Activated naive CD8-positive, alpha-beta T cell treated with anti-CD3 and anti-CD28 coated beads, Interleukin-2, amount 10 ng/mL, durations not matched to agents 7 days and 5 days (primary cell): ENCODE data around the gene H2AZ2. TPM values are rescaled to one million over a fixed set of nuclear protein-coding genes. Genes with fewer than 3 reads are reported as not detected.
"Not testable (repeated sequence)": the region's sequence is repeated elsewhere in the genome, so short reads cannot be mapped to it uniquely, and the experiment has no call there.

Source experiments
- ATAC-seq: fragments of 150-1000 bp; cut with Tn5 transposase; one replicate; pipeline ENCODE4 v1.10.0; 2021; ENCODE audit warnings: low read depth, moderate library complexity
- POLR2A ChIA-PET: fragments of 350-600 bp; sonication (Branson Sonifier 250); formaldehyde crosslinking; loops from one replicate; lab custom pipeline; 2021; ENCODE audit warnings: antibody characterized with exemption; lab: Charles Lee
- DNase-seq: peaks from one replicate; pipeline ENCODE4 v3.0.0; 2021
- H3K27ac Mint-ChIP-seq: one replicate; pipeline ENCODE4 v1.8.0; 2022; ENCODE audit warnings: mild to moderate bottlenecking, mixed read lengths
- H3K27me3 Mint-ChIP-seq: one replicate; pipeline ENCODE4 v1.8.0; 2022; ENCODE audit warnings: mild to moderate bottlenecking, moderate library complexity, mixed read lengths
- H3K36me3 Mint-ChIP-seq: one replicate; pipeline ENCODE4 v1.8.0; 2021; ENCODE audit warnings: mild to moderate bottlenecking, mixed read lengths
- H3K4me1 Mint-ChIP-seq: one replicate; pipeline ENCODE4 v1.8.0; 2021; ENCODE audit warnings: mixed read lengths
- H3K4me3 Mint-ChIP-seq: one replicate; pipeline ENCODE4 v1.8.0; 2022; ENCODE audit warnings: mild to moderate bottlenecking, moderate library complexity, mixed read lengths
- H3K9me3 Mint-ChIP-seq: one replicate; pipeline ENCODE4 v1.8.0; 2021; ENCODE audit warnings: mixed read lengths
- total RNA-seq, 2 experiments: library from RNA; stranded (reverse); gene quantifications; one replicate each; pipeline ENCODE4 v1.2.3, GENCODE V29; 2021

H2AZ2 gene
- total RNA-seq, 2 experiments from 2014 or later = 359 to 368 TPM

- peaks cover 32% of the 10 kb centered on the region for H3K36me3 Mint-ChIP-seq
- no peaks in the 10 kb centered on the region for H3K27me3 Mint-ChIP-seq
- peak overlapping the region; percentile 93 for H3K27ac Mint-ChIP-seq
- no peaks in the 10 kb centered on the region for H3K9me3 Mint-ChIP-seq
- no peak for ATAC-seq
- DNase-seq = no peak
- peaks cover 60% of the 10 kb centered on the region for H3K4me1 Mint-ChIP-seq
- POLR2A ChIA-PET = interaction anchor here (0.9 to 5.6 kb wide), 23 partner anchors 8 to 302 kb away, joined by 3 to 98 read pairs (median 8); partner anchors contain the start of genes CCM2, H2AZ2, MYO1G and OGDH
- H3K4me3 Mint-ChIP-seq = peak overlapping the region; percentile 91
These were observed 36.2 kb upstream of the H2AZ2 start for GRCh38 chr7:44883961-44884620.

DNA sequence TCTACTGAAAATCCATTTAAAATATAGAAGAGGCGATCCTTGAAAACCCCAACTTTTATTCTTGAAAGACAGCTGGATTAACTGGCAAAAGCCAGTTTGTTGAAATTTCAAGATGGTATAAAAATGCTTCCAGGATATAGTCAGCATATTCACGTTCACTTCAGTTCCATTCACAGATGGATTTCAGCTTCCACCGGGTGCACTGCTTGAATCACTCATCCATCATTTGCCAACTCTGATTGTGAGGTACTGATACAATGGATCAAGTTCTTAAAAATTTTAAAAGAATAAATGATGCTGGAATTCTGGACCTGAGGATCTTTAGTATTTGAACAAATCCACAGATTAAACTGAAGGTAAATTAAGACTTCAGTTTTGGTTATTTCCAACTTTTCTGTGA is 35.0 kb upstream of the H2AZ2 start:
- Mint-ChIP-seq H3K27me3 (no peaks in the 10 kb centered on the region), H3K27ac (peak overlapping the region; percentile 63), H3K4me3 (peak overlapping the region; percentile 91), H3K4me1 (peaks cover 61% of the 10 kb centered on the region), H3K9me3 (no peaks in the 10 kb centered on the region), H3K36me3 (peaks cover 39% of the 10 kb centered on the region)
- ATAC-seq (no peak), DNase-seq (no peak)
- POLR2A ChIA-PET = interaction anchor here (1.4 to 4.0 kb wide), 5 partner anchors 25 to 227 kb away, joined by 3 to 27 read pairs (median 16); partner anchors contain the start of gene H2AZ2

GRCh38 chr7:44881610-44882009 is 33.7 kb upstream of the H2AZ2 start:
- ATAC-seq (no peak), DNase-seq (no peak)
- POLR2A ChIA-PET = interaction anchor here (0.6 to 4.0 kb wide), 11 partner anchors 9 to 99 kb away, joined by 3 to 27 read pairs (median 3); partner anchors contain the start of genes H2AZ2 and MYO1G
- H3K4me1 Mint-ChIP-seq = peaks cover 55% of the 10 kb centered on the region
- peaks cover 49% of the 10 kb centered on the region for H3K36me3 Mint-ChIP-seq
- H3K4me3 Mint-ChIP-seq = peak overlapping the region; percentile 83
- H3K9me3 Mint-ChIP-seq = no peaks in the 10 kb centered on the region
- no peaks in the 10 kb centered on the region for H3K27me3 Mint-ChIP-seq
- peak overlapping the region; percentile 65 for H3K27ac Mint-ChIP-seq

GRCh38 chr7:44881066-44881600 is 33.2 kb upstream of the H2AZ2 start:
- Mint-ChIP-seq H3K36me3 (peaks cover 49% of the 10 kb centered on the region), H3K9me3 (no peaks in the 10 kb centered on the region), H3K27ac (peak overlapping the region; percentile 63), H3K4me3 (peak overlapping the region; percentile 83), H3K27me3 (no peaks in the 10 kb centered on the region), H3K4me1 (peaks cover 54% of the 10 kb centered on the region)
- DNase-seq (no peak), ATAC-seq (no peak)
- POLR2A ChIA-PET = interaction anchor here (0.8 to 4.0 kb wide), 9 partner anchors 11 to 100 kb away, joined by 3 to 27 read pairs (median 3); partner anchors contain the start of genes H2AZ2 and MYO1G

GRCh38 chr7:44880317-44881018 is 32.6 kb upstream of the H2AZ2 start:
- no peak for ATAC-seq
- H3K27ac Mint-ChIP-seq = peak overlapping the region; percentile 63
- no peaks in the 10 kb centered on the region for H3K27me3 Mint-ChIP-seq
- H3K9me3 Mint-ChIP-seq = no peaks in the 10 kb centered on the region
- DNase-seq = no peak
- POLR2A ChIA-PET = interaction anchor here (0.5 to 4.0 kb wide), 7 partner anchors 23 to 194 kb away, joined by 3 to 27 read pairs (median 11); partner anchors contain the start of genes H2AZ2 and MYO1G
- H3K4me3 Mint-ChIP-seq = peak overlapping the region; percentile 83
- H3K4me1 Mint-ChIP-seq = peaks cover 50% of the 10 kb centered on the region
- H3K36me3 Mint-ChIP-seq = peaks cover 49% of the 10 kb centered on the region

DNA sequence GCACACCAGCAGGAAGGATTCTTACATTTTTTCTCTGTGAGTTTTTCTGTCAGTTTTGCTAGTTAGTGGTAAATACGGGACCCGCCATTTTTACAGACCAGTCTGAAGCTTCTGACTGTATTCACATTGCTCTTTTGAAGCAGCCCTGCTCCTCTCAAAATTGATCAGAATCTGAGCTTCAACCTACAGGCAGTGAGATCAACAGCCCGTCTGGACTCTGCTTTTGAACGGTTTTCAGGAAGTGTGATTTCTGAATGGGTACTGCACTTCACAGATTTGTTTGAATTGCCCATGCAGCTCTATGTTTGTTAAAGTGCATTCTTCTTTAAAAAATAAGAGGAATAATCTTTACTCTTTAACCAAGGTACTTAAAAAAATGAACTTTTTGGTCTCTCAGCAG is 28.5 kb upstream of the H2AZ2 start:
- H3K4me3 Mint-ChIP-seq = no peak overlapping the region
- ATAC-seq (no peak), DNase-seq (no peak)
- peaks cover 2% of the 10 kb centered on the region for H3K27me3 Mint-ChIP-seq
- no peak overlapping the region for H3K27ac Mint-ChIP-seq
- H3K9me3 Mint-ChIP-seq = peaks cover 6% of the 10 kb centered on the region
- peaks cover 37% of the 10 kb centered on the region for H3K36me3 Mint-ChIP-seq
- POLR2A ChIA-PET = interaction anchor here (2.3 kb wide), 1 partner anchor 9 kb away, joined by 11 read pairs; the partner anchor contains the start of gene PURB
- peaks cover 26% of the 10 kb centered on the region for H3K4me1 Mint-ChIP-seq

GRCh38 chr7:44875241-44875640 is 27.4 kb upstream of the H2AZ2 start:
- peaks cover 28% of the 10 kb centered on the region for H3K36me3 Mint-ChIP-seq
- no peak for ATAC-seq
- peaks cover 2% of the 10 kb centered on the region for H3K27me3 Mint-ChIP-seq
- peaks cover 8% of the 10 kb centered on the region for H3K9me3 Mint-ChIP-seq
- no peak overlapping the region for H3K27ac Mint-ChIP-seq
- H3K4me1 Mint-ChIP-seq = peaks cover 16% of the 10 kb centered on the region
- POLR2A ChIA-PET = interaction anchor here (0.6 to 2.3 kb wide), 2 partner anchors 10 kb away, joined by 3 to 11 read pairs; partner anchors contain the start of gene PURB
- no peak overlapping the region for H3K4me3 Mint-ChIP-seq
- DNase-seq = no peak

DNA sequence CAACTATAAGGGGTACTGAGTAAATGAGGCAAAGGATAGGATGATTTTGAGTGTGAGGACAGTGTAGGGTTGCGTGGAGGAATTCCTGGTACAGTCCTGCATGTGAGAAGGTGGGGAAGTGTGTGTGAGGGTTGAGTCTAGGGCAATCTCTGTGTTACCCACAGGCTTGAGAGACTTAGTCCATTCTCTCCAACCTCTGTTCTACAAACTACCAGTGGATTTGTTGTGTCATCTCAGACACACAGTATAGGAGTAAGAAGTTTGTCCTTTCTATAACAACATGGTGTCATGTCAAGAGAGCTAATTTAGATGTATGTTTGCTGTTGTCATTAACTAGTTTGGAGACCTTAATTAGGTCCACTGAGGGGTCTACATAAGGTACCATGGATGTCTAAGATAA is 24.9 kb upstream of the H2AZ2 start:
- Mint-ChIP-seq H3K4me1 (peaks cover 2% of the 10 kb centered on the region), H3K4me3 (no peak overlapping the region), H3K9me3 (peaks cover 11% of the 10 kb centered on the region), H3K27ac (no peak overlapping the region), H3K27me3 (peaks cover 2% of the 10 kb centered on the region), H3K36me3 (peaks cover 13% of the 10 kb centered on the region)
- DNase-seq (no peak), ATAC-seq (no peak)
- POLR2A ChIA-PET = interaction anchor here (0.9 to 1.6 kb wide), 2 partner anchors 9 to 12 kb away, joined by 3 to 6 read pairs; no protein-coding TSS in a partner anchor

GRCh38 chr7:44871918-44872317 is 24.0 kb upstream of the H2AZ2 start:
- not testable (repeated sequence) for H3K4me3 Mint-ChIP-seq, H3K4me1 Mint-ChIP-seq, H3K27ac Mint-ChIP-seq, ATAC-seq, DNase-seq, H3K36me3 Mint-ChIP-seq, H3K27me3 Mint-ChIP-seq
- POLR2A ChIA-PET = interaction anchor here (0.9 kb wide), 1 partner anchor 10 kb away, joined by 3 read pairs; no protein-coding TSS in a partner anchor
- peaks cover 11% of the 10 kb centered on the region for H3K9me3 Mint-ChIP-seq

GRCh38 chr7:44870780-44871179 is 22.9 kb upstream of the H2AZ2 start:
- H3K27ac Mint-ChIP-seq, H3K36me3 Mint-ChIP-seq, H3K4me1 Mint-ChIP-seq, H3K4me3 Mint-ChIP-seq, POLR2A ChIA-PET, ATAC-seq, DNase-seq, H3K27me3 Mint-ChIP-seq: not testable (repeated sequence)
- H3K9me3 Mint-ChIP-seq = peaks cover 11% of the 10 kb centered on the region

DNA sequence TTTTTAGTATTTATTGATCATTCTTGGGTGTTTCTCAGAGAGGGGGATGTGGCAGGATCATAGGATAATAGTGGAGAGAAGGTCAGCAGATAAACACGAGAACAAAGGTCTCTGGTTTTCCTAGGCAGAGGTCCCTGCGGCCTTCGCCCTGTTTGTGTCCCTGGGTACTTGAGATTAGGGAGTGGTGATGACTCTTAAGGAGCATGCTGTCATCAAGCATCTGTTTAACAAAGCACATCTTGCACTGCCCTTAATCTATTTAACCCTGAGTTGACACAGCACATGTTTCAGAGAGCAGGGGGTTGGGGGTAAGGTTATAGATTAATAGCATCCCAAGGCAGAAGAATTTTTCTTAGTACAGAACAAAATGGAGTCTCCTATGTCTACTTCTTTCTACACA is 22.4 kb upstream of the H2AZ2 start:
- H3K9me3 Mint-ChIP-seq = peaks cover 11% of the 10 kb centered on the region
- H3K4me3 Mint-ChIP-seq, H3K4me1 Mint-ChIP-seq, H3K27ac Mint-ChIP-seq, POLR2A ChIA-PET, H3K36me3 Mint-ChIP-seq, DNase-seq, ATAC-seq, H3K27me3 Mint-ChIP-seq: not testable (repeated sequence)

DNA sequence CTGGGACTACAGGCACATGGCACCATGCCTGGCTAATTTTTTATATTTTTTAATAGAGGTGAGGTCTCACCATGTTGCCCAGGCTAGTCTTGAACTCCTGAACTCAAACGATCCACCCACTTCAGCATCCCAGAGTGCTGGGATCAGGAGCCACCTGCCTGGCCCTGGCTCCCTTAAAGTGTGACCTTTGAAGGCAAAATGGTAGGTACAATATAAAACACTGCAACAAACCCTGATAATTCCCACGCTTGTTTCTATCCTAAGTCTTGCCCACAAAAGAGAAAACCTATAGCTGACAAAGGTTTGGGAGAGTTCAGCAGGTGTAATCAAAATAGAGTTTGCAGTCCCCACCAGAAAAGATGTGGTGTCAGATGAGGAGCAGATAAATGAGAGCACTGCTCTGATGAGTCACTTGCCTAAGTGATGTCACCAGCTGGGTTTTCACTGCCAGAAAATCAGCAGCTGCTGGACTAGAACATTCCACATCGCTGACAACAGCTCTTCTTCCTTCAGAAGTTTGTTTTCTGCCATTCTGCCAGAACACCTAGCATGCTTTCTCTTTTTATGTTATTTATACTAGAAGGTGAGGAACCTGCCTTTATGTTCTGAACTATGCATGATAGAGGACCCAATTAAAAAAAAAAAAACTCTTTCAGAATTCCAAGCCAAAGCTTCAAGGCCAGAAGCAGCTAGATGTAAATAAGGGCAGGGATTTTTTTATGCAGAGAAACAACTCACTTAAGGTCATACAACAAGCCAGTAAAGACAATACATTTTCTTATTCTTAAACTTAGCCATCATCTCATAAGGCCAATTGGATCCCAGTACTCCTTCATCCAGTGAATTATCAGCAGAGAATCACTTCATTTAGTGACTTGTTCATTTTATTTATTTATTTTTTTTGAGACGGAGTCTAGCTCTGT is 19.4 kb upstream of the H2AZ2 start:
- DNase-seq (no peak), ATAC-seq (no peak)
- Mint-ChIP-seq H3K4me1 (peaks cover 4% of the 10 kb centered on the region), H3K27ac (no peak overlapping the region), H3K4me3 (no peak overlapping the region), H3K27me3 (peaks cover 5% of the 10 kb centered on the region), H3K36me3 (no peaks in the 10 kb centered on the region), H3K9me3 (peaks cover 6% of the 10 kb centered on the region)
- POLR2A ChIA-PET = interaction anchor here (1.1 to 1.6 kb wide), 3 partner anchors 10 to 19 kb away, joined by 3 to 4 read pairs (median 3); partner anchors contain the start of genes H2AZ2 and PURB
